GM23338 (cell line): ENCODE results near the gene TLR6. TPM values are rescaled to one million over a fixed set of nuclear protein-coding genes. Genes with fewer than 3 reads are reported as not detected.

ENCODE experiments used
- ATAC-seq: fragments of 200-7000 bp; cut with Tn5 transposase; 3 replicates; pipeline ENCODE4 v1.9.1; 2020
- DNase-seq: peaks from one replicate; pipeline ENCODE4 v3.0.0-alpha.2; 2015; ENCODE audit warnings: low spot score
- H2AFZ ChIP-seq: fragments of 200-600 bp; sonication (generic); 2 replicates; pipeline ENCODE4 v1.8.0; 2016; ENCODE audit warnings: antibody characterized with exemption, mild to moderate bottlenecking, moderate library complexity
- H3F3A ChIP-seq: fragments of 200-600 bp; sonication (generic); replicated peaks from 2 replicates; pipeline ENCODE4 v1.8.0; 2017; ENCODE audit warnings: antibody characterized with exemption, mixed run types, low read depth
- H3K27ac ChIP-seq: fragments of 200-600 bp; sonication (generic); 2 replicates; pipeline ENCODE4 v1.6.1; 2016; ENCODE audit warnings: low read depth
- H3K27me3 ChIP-seq: fragments of 200-600 bp; sonication (generic); 2 replicates; pipeline ENCODE4 v1.8.0; 2016; ENCODE audit warnings: mild to moderate bottlenecking, mixed run types, moderate library complexity; ENCODE audit not compliant: insufficient read depth
- H3K36me3 ChIP-seq: fragments of 200-600 bp; sonication (generic); 2 replicates; pipeline ENCODE4 v1.8.0; 2016; ENCODE audit warnings: mild to moderate bottlenecking; ENCODE audit not compliant: insufficient read depth
- H3K4me1 ChIP-seq: fragments of 200-600 bp; sonication (generic); 2 replicates; pipeline ENCODE4 v1.8.0; 2016; ENCODE audit warnings: mild to moderate bottlenecking, moderate library complexity; ENCODE audit not compliant: insufficient read depth
- H3K4me2 ChIP-seq: fragments of 200-600 bp; sonication (generic); 2 replicates; pipeline ENCODE4 v1.7.1; 2017; ENCODE audit warnings: mixed run types
- H3K4me3 ChIP-seq: fragments of 200-600 bp; sonication (generic); 2 replicates; pipeline ENCODE4 v1.6.1; 2016; ENCODE audit warnings: mixed run types
- H3K79me2 ChIP-seq: fragments of 200-600 bp; sonication (generic); replicated peaks from 2 replicates; pipeline ENCODE4 v1.8.0; 2017; ENCODE audit warnings: mild to moderate bottlenecking; ENCODE audit not compliant: insufficient read depth
- H3K9me2 ChIP-seq: fragments of 200-600 bp; sonication (generic); 2 replicates; pipeline ENCODE4 v1.8.0; 2017; ENCODE audit not compliant: insufficient read depth
- H4K20me1 ChIP-seq: fragments of 200-600 bp; sonication (generic); replicated peaks from 2 replicates; pipeline ENCODE4 v1.8.0; 2017; ENCODE audit warnings: mild to moderate bottlenecking; ENCODE audit not compliant: insufficient read depth
- H3K27ac Mint-ChIP-seq: 2 replicates; pipeline ENCODE4 v1.8.0; 2020; ENCODE audit warnings: inconsistent platforms, mild to moderate bottlenecking, moderate library complexity, mixed read lengths
- H3K27me3 Mint-ChIP-seq: 3 replicates; pipeline ENCODE4 v1.8.0; 2022; ENCODE audit warnings: low read depth, mild to moderate bottlenecking, moderate library complexity, mixed read lengths, inconsistent platforms; ENCODE audit not compliant: insufficient read depth, poor library complexity
- H3K36me3 Mint-ChIP-seq: 3 replicates; pipeline ENCODE4 v1.8.0; 2021; ENCODE audit warnings: low read depth, mild to moderate bottlenecking, inconsistent platforms, moderate library complexity, mixed read lengths
- H3K4me1 Mint-ChIP-seq: 3 replicates; pipeline ENCODE4 v1.8.0; 2020; ENCODE audit warnings: mild to moderate bottlenecking, inconsistent platforms, mixed read lengths
- H3K4me3 Mint-ChIP-seq: 3 replicates; pipeline ENCODE4 v1.8.0; 2021; ENCODE audit warnings: moderate library complexity, mild to moderate bottlenecking, inconsistent platforms, mixed read lengths
- H3K9me3 Mint-ChIP-seq: 3 replicates; pipeline ENCODE4 v1.8.0; 2020; ENCODE audit warnings: moderate library complexity, mild to moderate bottlenecking, inconsistent platforms, mixed read lengths
- CREB1 ChIP-seq: fragments of 250-450 bp; sonication (Bioruptor Pico); IDR thresholded peaks from 2 replicates; pipeline ENCODE4 v1.5.0; 2020; ENCODE audit warnings: low read depth, mild to moderate bottlenecking, moderate library complexity
- CTCF ChIP-seq, 2 experiments: fragments of 200-600 bp in 1 of 2; sonication (generic) in 1 of 2; conservative IDR thresholded peaks; 2 replicates each; pipeline versions ENCODE4 v1.5.1 to v1.6.1; 2016 to 2017; ENCODE audit warnings: antibody characterized with exemption in 2 of 2, low read depth in 2 of 2, mild to moderate bottlenecking in 2 of 2, moderate library complexity in 1 of 2
- ETS1 ChIP-seq: IDR thresholded peaks from 2 replicates; pipeline ENCODE4 v1.6.1; 2016; ENCODE audit warnings: antibody characterized with exemption
- EZH2 ChIP-seq: fragments of 200-600 bp; sonication (generic); IDR thresholded peaks from one replicate; pipeline ENCODE4 v1.8.0; 2017; ENCODE audit warnings: antibody characterized with exemption, mild to moderate bottlenecking, low read depth; ENCODE audit not compliant: unreplicated experiment
- EZH2phosphoT487 ChIP-seq: fragments of 200-600 bp; sonication (generic); IDR thresholded peaks from one replicate; pipeline ENCODE4 v1.8.1; 2018; ENCODE audit warnings: antibody characterized with exemption; ENCODE audit not compliant: unreplicated experiment
- JUNB ChIP-seq: IDR thresholded peaks from one replicate; pipeline ENCODE4 v1.6.1; 2016; ENCODE audit warnings: antibody characterized with exemption; ENCODE audit not compliant: unreplicated experiment
- NANOG ChIP-seq: IDR thresholded peaks from 2 replicates; pipeline ENCODE4 v1.6.1; 2016; ENCODE audit warnings: antibody characterized with exemption, borderline replicate concordance
- POLR2AphosphoS5 ChIP-seq: IDR thresholded peaks from 2 replicates; pipeline ENCODE4 v1.6.1; 2016; ENCODE audit warnings: antibody characterized with exemption, low read depth
- REST ChIP-seq: IDR thresholded peaks from one replicate; pipeline ENCODE4 v1.6.1; 2018; ENCODE audit warnings: antibody characterized with exemption; ENCODE audit not compliant: unreplicated experiment
- STAT1 ChIP-seq: IDR thresholded peaks from one replicate; pipeline ENCODE4 v1.6.1; 2016; ENCODE audit warnings: antibody characterized with exemption; ENCODE audit not compliant: unreplicated experiment
- ZNF114 ChIP-seq: fragments of 250-450 bp; sonication (Bioruptor Pico); IDR thresholded peaks from 2 replicates; pipeline ENCODE4 v1.5.0; 2020; ENCODE audit warnings: mild to moderate bottlenecking, moderate library complexity
- ZNF331 ChIP-seq: fragments of 250-450 bp; sonication (Bioruptor Pico); IDR thresholded peaks from 2 replicates; pipeline ENCODE4 v1.5.0; 2020; ENCODE audit warnings: low read depth, mild to moderate bottlenecking, moderate library complexity
- ZNF462 ChIP-seq: fragments of 250-450 bp; sonication (Bioruptor Pico); IDR thresholded peaks from 2 replicates; pipeline ENCODE4 v1.5.0; 2020; ENCODE audit warnings: mild to moderate bottlenecking, moderate library complexity
- polyA plus RNA-seq: library from polyadenylated mRNA; unstranded; fragments of >200 nt; fragmentation: Nextera tagmentation; extraction: Ambion mirVana; gene quantifications from 2 replicates; pipeline ENCODE4 v1.2.1, GENCODE V29; 2016
- total RNA-seq: library from RNA; depleted of rRNA; stranded (reverse); fragments of >200 nt; shearing (Covaris generic); gene quantifications from 2 replicates; pipeline ENCODE4 v1.2.3, GENCODE V29; 2014

Gene TLR6
- total and polyA plus RNA-seq, 2 experiments from 2014 or later = 0.14 TPM; not detected in 1

- ATAC-seq (no peak), DNase-seq (no peak)
- Histone ChIP-seq H3K79me2 (no peaks in the 10 kb centered on the region), H3K4me1 (peaks cover 28% of the 10 kb centered on the region), H3K27ac (no peak overlapping the region), H3K4me2 (no peak overlapping the region), H3K27me3 (no peaks in the 10 kb centered on the region), H3K36me3 (no peaks in the 10 kb centered on the region), H2AFZ (no peak overlapping the region), H3F3A (no peaks in the 10 kb centered on the region), H4K20me1 (no peaks in the 10 kb centered on the region), H3K9me2 (peaks cover 8% of the 10 kb centered on the region; the same call in 1 of the 2 replicates), H3K4me3 (no peak overlapping the region)
- TF ChIP-seq STAT1 (no peak), ZNF114 (CRISPR knock-in tag) (no peak), ZNF462 (CRISPR knock-in tag) (no peak), ETS1 (no peak), CTCF (conservative IDR thresholded peaks at IDR 0.05; ENCODE audit: low read depth in 2 of 2) (no peak), EZH2phosphoT487 (no peak), JUNB (no peak), CREB1 (CRISPR knock-in tag) (no peak), EZH2 (no peak), POLR2AphosphoS5 (no peak), ZNF331 (CRISPR knock-in tag) (no peak), REST (no peak), NANOG (no peak)
- H3K4me1 Mint-ChIP-seq = peaks cover 26% of the 10 kb centered on the region
- no peaks in the 10 kb centered on the region for H3K9me3 Mint-ChIP-seq
- no peak overlapping the region for H3K27ac Mint-ChIP-seq
- no peak overlapping the region for H3K4me3 Mint-ChIP-seq
- no peaks in the 10 kb centered on the region for H3K27me3 Mint-ChIP-seq
- no peaks in the 10 kb centered on the region for H3K36me3 Mint-ChIP-seq
These were observed 27.6 kb upstream of the TLR6 start for GRCh38 chr4:38884254-38884653.
